Neural cell (in vitro differentiated cells): ENCODE measurements around the gene HM13. TPM values are rescaled to one million over a fixed set of nuclear protein-coding genes. Genes with fewer than 3 reads are reported as not detected.

Experiments
- H2AFZ ChIP-seq: fragments of 200-600, 300-800 bp; sonication (generic), shearing (Covaris generic); 2 replicates; pipeline ENCODE4 v1.6.0; 2014; ENCODE audit warnings: low read depth, mild to moderate bottlenecking, antibody characterized with exemption, low read length, moderate library complexity
- H3F3A ChIP-seq: fragments of 200-600 bp; shearing (Covaris generic); 2 replicates; pipeline ENCODE4 v1.6.1; 2016; ENCODE audit warnings: mild to moderate bottlenecking, moderate library complexity, mixed read lengths, antibody characterized with exemption, low read length; ENCODE audit not compliant: insufficient read depth, poor library complexity, severe bottlenecking
- H3K27ac ChIP-seq: fragments of 200-600, 300-800 bp; sonication (generic), shearing (Covaris generic); 2 replicates; pipeline ENCODE4 v1.5.1; 2014; ENCODE audit warnings: mild to moderate bottlenecking, low read length, moderate library complexity
- H3K27me3 ChIP-seq: fragments of 300-800, 200-600 bp; sonication (generic), shearing (Covaris generic); 2 replicates; pipeline ENCODE4 v1.6.0; 2014; ENCODE audit warnings: mild to moderate bottlenecking, low read depth, low read length, moderate library complexity; ENCODE audit not compliant: insufficient read depth
- H3K36me3 ChIP-seq: fragments of 300-800, 200-600 bp; sonication (generic), shearing (Covaris generic); 2 replicates; pipeline ENCODE4 v1.5.1; 2014; ENCODE audit warnings: mild to moderate bottlenecking, antibody characterized with exemption, low read length, moderate library complexity; ENCODE audit not compliant: insufficient read depth
- H3K4me2 ChIP-seq: fragments of 300-800, 200-600 bp; sonication (generic), shearing (Covaris generic); 2 replicates; pipeline ENCODE4 v1.6.0; 2014; ENCODE audit warnings: mild to moderate bottlenecking, low read length
- H3K4me3 ChIP-seq: fragments of 300-800, 200-600 bp; sonication (generic), shearing (Covaris generic); 2 replicates; pipeline ENCODE4 v1.5.1; 2014; ENCODE audit warnings: mild to moderate bottlenecking, low read length, moderate library complexity
- H3K79me2 ChIP-seq: fragments of 200-600 bp; shearing (Covaris generic); replicated peaks from 2 replicates; pipeline ENCODE4 v1.6.0; 2014; ENCODE audit warnings: mild to moderate bottlenecking, low read length, moderate library complexity; ENCODE audit not compliant: insufficient read depth
- H3K9ac ChIP-seq: fragments of 300-800, 200-600 bp; sonication (generic), shearing (Covaris generic); 2 replicates; pipeline ENCODE4 v1.6.1; 2016; ENCODE audit warnings: mild to moderate bottlenecking, low read length, mixed read lengths
- H3K9me2 ChIP-seq: fragments of 200-600 bp; shearing (Covaris generic); 2 replicates; pipeline ENCODE4 v1.6.1; 2016; ENCODE audit warnings: mild to moderate bottlenecking, low read length, mixed read lengths; ENCODE audit not compliant: insufficient read depth
- H3K9me3 ChIP-seq: fragments of 200-600, 300-800 bp; sonication (generic), shearing (Covaris generic); 2 replicates; pipeline ENCODE4 v1.6.1; 2016; ENCODE audit warnings: mild to moderate bottlenecking, mixed run types, low read length, moderate library complexity, mixed read lengths
- H4K20me1 ChIP-seq: fragments of 200-600 bp; shearing (Covaris generic); 2 replicates; pipeline ENCODE4 v1.6.1; 2016; ENCODE audit warnings: mild to moderate bottlenecking, mixed run types; ENCODE audit not compliant: insufficient read depth
- CTCF ChIP-seq: fragments of 450-650 bp; IDR thresholded peaks from 2 replicates; pipeline ENCODE4 v1.5.1; 2014; ENCODE audit warnings: antibody characterized with exemption, mild to moderate bottlenecking, moderate library complexity; ENCODE audit not compliant: poor library complexity, severe bottlenecking
- EP300 ChIP-seq: fragments of 450-650 bp; conservative IDR thresholded peaks from 2 replicates; pipeline ENCODE4 v1.6.1; 2014; ENCODE audit warnings: antibody characterized with exemption, mild to moderate bottlenecking, moderate library complexity; ENCODE audit not compliant: poor library complexity, severe bottlenecking
- EZH2 ChIP-seq: fragments of 200-600, 300-800 bp; shearing (Covaris generic), sonication (generic); IDR thresholded peaks from 2 replicates; pipeline ENCODE4 v1.6.1; 2014; ENCODE audit warnings: antibody characterized with exemption, low read length, borderline replicate concordance, mild to moderate bottlenecking; ENCODE audit not compliant: insufficient read depth, poor library complexity, severe bottlenecking
- MXI1 ChIP-seq: fragments of 450-650 bp; conservative IDR thresholded peaks from 2 replicates; pipeline ENCODE4 v1.6.1; 2014; ENCODE audit warnings: antibody characterized with exemption, mild to moderate bottlenecking; ENCODE audit not compliant: poor library complexity, severe bottlenecking
- POLR2AphosphoS5 ChIP-seq: IDR thresholded peaks from 2 replicates; pipeline ENCODE4 v1.6.1; 2012
- RAD21 ChIP-seq: fragments of 450-650 bp; conservative IDR thresholded peaks from 2 replicates; pipeline ENCODE4 v1.6.1; 2014; ENCODE audit warnings: antibody characterized with exemption, mild to moderate bottlenecking, moderate library complexity
- SMC3 ChIP-seq: fragments of 450-650 bp; conservative IDR thresholded peaks from 2 replicates; pipeline ENCODE4 v1.6.1; 2014; ENCODE audit warnings: antibody characterized with exemption, mild to moderate bottlenecking, moderate library complexity; ENCODE audit not compliant: poor library complexity
- TAF1 ChIP-seq: IDR thresholded peaks from 2 replicates; pipeline ENCODE4 v1.6.1; 2012; ENCODE audit warnings: low read depth
- polyA plus RNA-seq: library from polyadenylated mRNA; depleted of rRNA; stranded (reverse); fragments of >200 nt; gene quantifications from 2 replicates; pipeline ENCODE4 v1.2.3, GENCODE V29; 2014
- TF ChIP-seq, protein P1 (sequence below): IDR thresholded peaks from 2 replicates; pipeline ENCODE4 v1.6.1; 2012; ENCODE audit warnings: borderline replicate concordance

The HM13 gene
- polyA plus RNA-seq, 1 donor from 2014 or later, result 95.4 TPM

GRCh38 chr20:31476643-31477215, 37.5 kb upstream of the HM13 start:
- Histone ChIP-seq H3K9me3 (peaks cover 11% of the 10 kb centered on the region), H3K4me2 (no peak overlapping the region), H3K9ac (no peak overlapping the region), H2AFZ (no peak overlapping the region), H3F3A (no peaks in the 10 kb centered on the region), H3K27ac (no peak overlapping the region), H3K27me3 (no peaks in the 10 kb centered on the region), H3K79me2 (no peaks in the 10 kb centered on the region), H4K20me1 (no peaks in the 10 kb centered on the region), H3K4me3 (no peak overlapping the region), H3K36me3 (no peaks in the 10 kb centered on the region), H3K9me2 (no peaks in the 10 kb centered on the region)
- TF ChIP-seq POLR2AphosphoS5 (no peak), SMC3 (no peak), EP300 (no peak), EZH2 (no peak), MXI1 (no peak), CTCF (no peak), RAD21 (no peak), TAF1 (no peak)
- TF ChIP-seq, protein P1, sequence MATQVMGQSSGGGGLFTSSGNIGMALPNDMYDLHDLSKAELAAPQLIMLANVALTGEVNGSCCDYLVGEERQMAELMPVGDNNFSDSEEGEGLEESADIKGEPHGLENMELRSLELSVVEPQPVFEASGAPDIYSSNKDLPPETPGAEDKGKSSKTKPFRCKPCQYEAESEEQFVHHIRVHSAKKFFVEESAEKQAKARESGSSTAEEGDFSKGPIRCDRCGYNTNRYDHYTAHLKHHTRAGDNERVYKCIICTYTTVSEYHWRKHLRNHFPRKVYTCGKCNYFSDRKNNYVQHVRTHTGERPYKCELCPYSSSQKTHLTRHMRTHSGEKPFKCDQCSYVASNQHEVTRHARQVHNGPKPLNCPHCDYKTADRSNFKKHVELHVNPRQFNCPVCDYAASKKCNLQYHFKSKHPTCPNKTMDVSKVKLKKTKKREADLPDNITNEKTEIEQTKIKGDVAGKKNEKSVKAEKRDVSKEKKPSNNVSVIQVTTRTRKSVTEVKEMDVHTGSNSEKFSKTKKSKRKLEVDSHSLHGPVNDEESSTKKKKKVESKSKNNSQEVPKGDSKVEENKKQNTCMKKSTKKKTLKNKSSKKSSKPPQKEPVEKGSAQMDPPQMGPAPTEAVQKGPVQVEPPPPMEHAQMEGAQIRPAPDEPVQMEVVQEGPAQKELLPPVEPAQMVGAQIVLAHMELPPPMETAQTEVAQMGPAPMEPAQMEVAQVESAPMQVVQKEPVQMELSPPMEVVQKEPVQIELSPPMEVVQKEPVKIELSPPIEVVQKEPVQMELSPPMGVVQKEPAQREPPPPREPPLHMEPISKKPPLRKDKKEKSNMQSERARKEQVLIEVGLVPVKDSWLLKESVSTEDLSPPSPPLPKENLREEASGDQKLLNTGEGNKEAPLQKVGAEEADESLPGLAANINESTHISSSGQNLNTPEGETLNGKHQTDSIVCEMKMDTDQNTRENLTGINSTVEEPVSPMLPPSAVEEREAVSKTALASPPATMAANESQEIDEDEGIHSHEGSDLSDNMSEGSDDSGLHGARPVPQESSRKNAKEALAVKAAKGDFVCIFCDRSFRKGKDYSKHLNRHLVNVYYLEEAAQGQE, result no peak

DNA sequence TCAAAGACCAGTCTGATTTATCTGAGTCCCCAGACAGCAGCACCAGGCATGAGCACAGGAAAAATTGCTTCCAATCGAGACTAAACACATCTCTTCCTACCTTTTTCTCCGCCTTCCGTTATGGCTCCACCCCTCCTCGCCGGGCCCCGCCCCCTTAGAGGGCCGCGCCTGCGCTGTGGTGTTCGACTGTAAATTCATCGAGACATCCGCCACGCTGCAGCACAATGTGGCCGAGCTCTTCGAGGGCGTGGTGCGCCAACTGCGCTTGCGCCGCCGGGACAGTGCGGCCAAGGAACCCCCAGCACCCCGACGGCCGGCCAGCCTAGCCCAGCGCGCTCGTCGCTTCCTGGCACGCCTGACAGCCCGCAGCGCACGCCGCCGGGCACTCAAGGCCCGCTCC, 30.2 kb upstream of the HM13 start:
- Histone ChIP-seq H3K27me3 (no peaks in the 10 kb centered on the region), H2AFZ (no peak overlapping the region), H3K9me3 (peaks cover 5% of the 10 kb centered on the region), H3K4me2 (no peak overlapping the region), H4K20me1 (no peaks in the 10 kb centered on the region), H3F3A (no peaks in the 10 kb centered on the region), H3K27ac (no peak overlapping the region), H3K79me2 (no peaks in the 10 kb centered on the region), H3K9me2 (no peaks in the 10 kb centered on the region), H3K36me3 (no peaks in the 10 kb centered on the region), H3K4me3 (no peak overlapping the region), H3K9ac (no peak overlapping the region)
- TF ChIP-seq EP300 (no peak), SMC3 (no peak), POLR2AphosphoS5 (no peak), TAF1 (no peak), CTCF (no peak), EZH2 (no peak), MXI1 (no peak), RAD21 (no peak)
- TF ChIP-seq, protein P1, result no peak
